HG03378 (cell line): ENCODE results near the gene TRAF5.
A peak's percentile ranks its signal among the peaks of the same experiment; 100 is the strongest.
"Not testable (repeated sequence)": the region's sequence is repeated elsewhere in the genome, so short reads cannot be mapped to it uniquely, and the experiment has no call there.

Experiments
- ATAC-seq: cut with Tn5 transposase; IDR thresholded peaks from one replicate; pipeline ENCODE4 v1.9.1; 2021; ENCODE audit warnings: mild to moderate bottlenecking, moderate library complexity; ENCODE audit not compliant: unreplicated experiment

Gene TRAF5

GRCh38 chr1:211377539-211378450 is 51.2 kb downstream of the TRAF5 start:
- ATAC-seq, result no peak

GRCh38 chr1:211378844-211379243 is 52.2 kb downstream of the TRAF5 start:
- ATAC-seq, result no peak

- ATAC-seq, result no peak
Observed at GRCh38 chr1:211379446-211379845, 52.8 kb downstream of the TRAF5 start.

GRCh38 chr1:211381481-211382181 is 55.0 kb downstream of the TRAF5 start:
- ATAC-seq, result peak; percentile 38

GRCh38 chr1:211382182-211382713 is 55.6 kb downstream of the TRAF5 start:
- ATAC-seq, result no peak

- peak; percentile 80 for ATAC-seq
Observed at GRCh38 chr1:211382714-211383480, 56.3 kb downstream of the TRAF5 start.

GRCh38 chr1:211384524-211384923 is 57.9 kb downstream of the TRAF5 start:
- no peak for ATAC-seq

GRCh38 chr1:211386921-211387320 is 60.3 kb downstream of the TRAF5 start:
- no peak for ATAC-seq

- ATAC-seq, result not testable (repeated sequence)
Observed at GRCh38 chr1:211390829-211391228, 64.2 kb downstream of the TRAF5 start.

GRCh38 chr1:211393203-211393602 is 66.6 kb downstream of the TRAF5 start:
- no peak for ATAC-seq

- not testable (repeated sequence) for ATAC-seq
Observed at GRCh38 chr1:211398266-211398930, 71.8 kb downstream of the TRAF5 start.

- ATAC-seq, result not testable (repeated sequence)
Observed at GRCh38 chr1:211399851-211400393, 73.3 kb downstream of the TRAF5 start.

- not testable (repeated sequence) for ATAC-seq
Observed at GRCh38 chr1:211401751-211402150, 75.1 kb downstream of the TRAF5 start.

GRCh38 chr1:211406086-211406485 is 79.5 kb downstream of the TRAF5 start:
- not testable (repeated sequence) for ATAC-seq

GRCh38 chr1:211407749-211408148 is 81.1 kb downstream of the TRAF5 start:
- ATAC-seq, result not testable (repeated sequence)

GRCh38 chr1:211411639-211412038 is 85.0 kb downstream of the TRAF5 start:
- ATAC-seq, result no peak

- no peak for ATAC-seq
Observed at GRCh38 chr1:211415700-211416099, 89.1 kb downstream of the TRAF5 start.

- peak; percentile 37 for ATAC-seq
Observed at GRCh38 chr1:211416246-211416627, 89.6 kb downstream of the TRAF5 start.

- peak; percentile 63 for ATAC-seq
Observed at GRCh38 chr1:211416628-211417323, 90.1 kb downstream of the TRAF5 start.
